ENCODE data around the gene ADCY7. TPM values are rescaled to one million over a fixed set of nuclear protein-coding genes. Genes with fewer than 3 reads are reported as not detected.

The ADCY7 gene
- total and polyA plus RNA-seq, 2 experiments from 2014 or later = 3.9 to 4.4 TPM

DNA sequence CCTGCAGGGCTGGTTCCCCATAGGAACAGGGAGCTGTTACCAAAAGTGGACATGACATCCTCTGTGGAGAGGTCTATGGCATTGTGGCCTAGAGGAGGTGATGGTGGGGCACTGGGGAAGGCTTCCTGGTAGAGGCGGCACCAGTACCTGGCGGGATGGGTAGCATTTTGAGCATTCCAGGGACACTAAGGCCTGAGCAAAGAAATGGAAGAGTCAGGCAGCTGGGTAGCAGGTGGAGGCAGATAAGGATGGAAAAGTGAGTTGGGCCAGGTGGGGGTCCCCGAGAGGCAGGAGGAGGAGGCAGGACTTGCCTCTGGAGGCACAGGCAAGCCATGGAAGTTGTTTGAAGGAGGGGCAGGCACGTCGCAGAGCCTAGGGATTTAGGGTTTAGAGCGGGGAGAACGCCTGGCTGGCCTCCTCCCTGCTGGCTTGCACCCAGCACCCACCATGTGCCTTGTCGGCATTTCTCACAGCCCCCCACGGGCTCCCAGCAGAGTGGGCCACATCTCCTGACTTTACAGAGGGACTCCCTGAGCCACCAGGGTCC lies 5.1 kb upstream of the ADCY7 start:
- DNase-seq (ENCODE audit: low spot score) = no peak
- H3K4me2 ChIP-seq = no peak overlapping the region
- H3K79me2 ChIP-seq = no peaks in the 10 kb centered on the region
- H3K9me3 ChIP-seq (ENCODE audit: low read depth) = no peaks in the 10 kb centered on the region
- no peak overlapping the region for H3K27ac ChIP-seq
- no peaks in the 10 kb centered on the region for H3K36me3 ChIP-seq (replicated peaks; ENCODE audit: insufficient read depth, low read depth)
- no peak overlapping the region for H2AFZ ChIP-seq
- H3K4me3 ChIP-seq = no peak overlapping the region
- no peaks in the 10 kb centered on the region for H4K20me1 ChIP-seq (ENCODE audit: insufficient read depth, poor library complexity, severe bottlenecking)
- 80% methylated on average over 9 of the region's 9 CpGs for WGBS (ENCODE audit: low lambda C conversion rate, missing lambda C conversion rate)
- H3K4me1 ChIP-seq (ENCODE audit: insufficient read depth) = peaks cover 15% of the 10 kb centered on the region
- H3K27me3 ChIP-seq = no peaks in the 10 kb centered on the region
- TF ChIP-seq CTCF (IDR thresholded peaks at IDR 0.05; ENCODE audit: poor library complexity) (no peak), EZH2phosphoT487 (IDR thresholded peaks at IDR 0.05; ENCODE audit: low read depth, severe bottlenecking, unreplicated experiment) (no peak), EZH2 (IDR thresholded peaks at IDR 0.05; ENCODE audit: borderline replicate concordance) (no peak)
- no peaks in the 10 kb centered on the region for H3K9me2 ChIP-seq (replicated peaks; ENCODE audit: insufficient read depth)

DNA sequence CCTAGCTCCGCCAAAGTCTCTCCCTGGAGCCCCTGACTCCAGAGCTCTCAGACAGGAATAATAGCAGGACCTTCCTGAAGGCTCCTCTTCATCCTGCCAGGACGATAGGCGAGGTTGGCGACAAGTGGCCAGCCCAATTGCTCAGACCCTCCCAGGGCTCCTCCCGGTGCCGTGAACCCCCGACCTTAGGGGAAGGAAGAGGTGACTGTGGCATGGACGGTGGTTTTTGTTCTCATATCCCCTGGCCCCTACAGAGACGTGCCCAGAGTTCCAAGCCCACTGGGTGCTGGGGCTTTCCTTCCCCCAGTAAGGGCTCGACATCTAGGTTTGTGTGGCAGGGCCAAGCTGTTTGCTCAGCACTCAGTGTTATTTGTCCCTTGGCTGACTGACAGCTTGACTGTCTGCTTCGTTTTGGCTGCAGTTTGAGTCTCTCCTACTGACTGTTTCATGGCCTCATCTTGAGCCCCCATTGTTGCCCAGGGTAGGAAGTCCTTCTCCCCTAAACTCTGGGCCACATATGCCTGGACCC lies 4.6 kb upstream of the ADCY7 start:
- Histone ChIP-seq H3K27ac (no peak overlapping the region), H3K9me2 (replicated peaks; ENCODE audit: insufficient read depth) (no peaks in the 10 kb centered on the region), H3K4me3 (no peak overlapping the region), H4K20me1 (ENCODE audit: insufficient read depth, poor library complexity, severe bottlenecking) (no peaks in the 10 kb centered on the region), H3K27me3 (no peaks in the 10 kb centered on the region), H3K4me2 (no peak overlapping the region), H3K9me3 (ENCODE audit: low read depth) (no peaks in the 10 kb centered on the region), H3K4me1 (ENCODE audit: insufficient read depth) (peaks cover 20% of the 10 kb centered on the region), H3K36me3 (replicated peaks; ENCODE audit: insufficient read depth, low read depth) (no peaks in the 10 kb centered on the region), H2AFZ (no peak overlapping the region), H3K79me2 (no peaks in the 10 kb centered on the region)
- WGBS (ENCODE audit: low lambda C conversion rate, missing lambda C conversion rate) = 85% methylated on average over 11 of the region's 11 CpGs
- peak; percentile 5 for DNase-seq (ENCODE audit: low spot score)
- TF ChIP-seq EZH2 (IDR thresholded peaks at IDR 0.05; ENCODE audit: borderline replicate concordance) = no peak
- no peak for TF ChIP-seq CTCF (IDR thresholded peaks at IDR 0.05; ENCODE audit: poor library complexity)
- TF ChIP-seq EZH2phosphoT487 (IDR thresholded peaks at IDR 0.05; ENCODE audit: low read depth, severe bottlenecking, unreplicated experiment) = no peak

- H3K9me3 ChIP-seq (ENCODE audit: low read depth) = no peaks in the 10 kb centered on the region
- WGBS (ENCODE audit: low lambda C conversion rate, missing lambda C conversion rate) = 83% methylated on average over 16 of the region's 16 CpGs
- no peaks in the 10 kb centered on the region for H4K20me1 ChIP-seq (ENCODE audit: insufficient read depth, poor library complexity, severe bottlenecking)
- no peaks in the 10 kb centered on the region for H3K27me3 ChIP-seq
- H3K9me2 ChIP-seq (replicated peaks; ENCODE audit: insufficient read depth) = no peaks in the 10 kb centered on the region
- DNase-seq (ENCODE audit: low spot score) = peak; percentile 13
- no peak overlapping the region for H3K4me3 ChIP-seq
- TF ChIP-seq EZH2phosphoT487 (IDR thresholded peaks at IDR 0.05; ENCODE audit: low read depth, severe bottlenecking, unreplicated experiment) = no peak
- TF ChIP-seq EZH2 (IDR thresholded peaks at IDR 0.05; ENCODE audit: borderline replicate concordance) = no peak
- no peak for TF ChIP-seq CTCF (IDR thresholded peaks at IDR 0.05; ENCODE audit: poor library complexity)
- H3K36me3 ChIP-seq (replicated peaks; ENCODE audit: insufficient read depth, low read depth) = no peaks in the 10 kb centered on the region
- H3K4me2 ChIP-seq = no peak overlapping the region
- no peaks in the 10 kb centered on the region for H3K79me2 ChIP-seq
- peaks cover 25% of the 10 kb centered on the region for H3K4me1 ChIP-seq (ENCODE audit: insufficient read depth)
- H3K27ac ChIP-seq = no peak overlapping the region
- no peak overlapping the region for H2AFZ ChIP-seq
Observed at GRCh38 chr16:50263060-50263909, 3.1 kb upstream of the ADCY7 start.
